HG02759 (cell line): ENCODE results near the gene CBLB.
"Not testable (repeated sequence)": the region's sequence is repeated elsewhere in the genome, so short reads cannot be mapped to it uniquely, and the experiment has no call there.

ENCODE experiments used
- ATAC-seq: cut with Tn5 transposase; IDR thresholded peaks from one replicate; pipeline ENCODE4 v1.9.1; 2021; ENCODE audit warnings: mild to moderate bottlenecking, moderate library complexity; ENCODE audit not compliant: unreplicated experiment

CBLB gene

DNA sequence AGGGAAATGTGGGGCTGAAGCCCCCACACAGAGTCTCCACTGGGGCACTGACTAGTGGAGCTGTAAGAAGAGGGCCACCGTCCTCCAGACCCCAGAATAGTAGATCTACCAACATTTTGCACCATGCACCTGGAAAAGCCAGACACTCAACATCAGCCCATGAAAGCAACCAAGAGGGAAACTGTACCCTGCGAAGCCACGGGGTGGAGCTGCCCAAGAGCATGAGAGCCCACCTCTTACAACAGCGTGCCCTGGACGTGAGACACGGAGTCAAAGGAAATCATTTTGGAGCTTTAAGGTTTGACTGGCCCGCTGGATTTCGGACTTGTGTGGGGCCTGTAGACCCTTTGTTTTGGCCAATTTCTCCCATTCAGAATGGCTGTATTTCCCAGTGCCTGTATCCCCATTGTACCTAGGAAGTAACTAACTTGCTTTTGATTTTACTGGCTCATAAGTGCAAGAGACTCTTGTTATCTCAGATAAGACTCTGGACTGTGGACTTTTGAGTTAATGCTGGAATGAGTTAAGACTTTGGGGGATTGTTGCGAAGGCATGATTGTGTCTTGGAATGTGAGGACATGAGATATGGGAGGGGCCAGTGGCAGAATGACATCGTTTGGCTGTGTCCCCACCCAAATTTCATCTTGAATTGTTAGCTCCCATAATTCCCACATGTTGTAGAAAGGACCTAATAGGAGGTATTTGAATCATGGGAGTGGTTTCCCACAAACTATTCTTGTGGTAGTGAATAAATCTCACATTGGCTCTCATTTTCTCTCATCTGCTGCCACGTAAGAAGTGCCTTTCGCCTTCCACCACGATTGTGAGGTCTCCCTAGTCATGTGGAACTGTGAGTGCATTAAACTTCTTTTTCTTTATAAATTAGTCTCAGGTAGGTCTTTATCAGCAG, 105.8 kb downstream of the CBLB start:
- no peak for ATAC-seq

DNA sequence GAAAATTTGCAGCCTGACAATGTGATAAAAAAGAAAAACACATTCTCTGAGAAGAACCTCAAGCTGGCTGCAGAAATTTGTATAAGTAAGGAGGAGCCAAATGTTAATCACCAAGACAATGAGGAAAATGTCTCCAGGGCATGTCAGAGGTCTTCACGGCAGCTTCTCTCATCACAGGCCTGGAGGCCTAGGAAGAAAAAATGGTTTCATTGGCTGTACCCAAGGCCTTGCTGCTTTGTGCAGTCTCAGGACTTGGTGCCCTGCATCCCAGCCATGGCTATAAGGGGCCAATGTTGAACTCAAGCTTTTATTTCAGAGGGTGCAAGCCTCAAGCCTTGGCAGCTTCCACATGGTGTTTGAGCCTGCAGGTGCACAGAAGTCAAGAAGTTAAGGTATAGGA, 106.6 kb downstream of the CBLB start:
- not testable (repeated sequence) for ATAC-seq

DNA sequence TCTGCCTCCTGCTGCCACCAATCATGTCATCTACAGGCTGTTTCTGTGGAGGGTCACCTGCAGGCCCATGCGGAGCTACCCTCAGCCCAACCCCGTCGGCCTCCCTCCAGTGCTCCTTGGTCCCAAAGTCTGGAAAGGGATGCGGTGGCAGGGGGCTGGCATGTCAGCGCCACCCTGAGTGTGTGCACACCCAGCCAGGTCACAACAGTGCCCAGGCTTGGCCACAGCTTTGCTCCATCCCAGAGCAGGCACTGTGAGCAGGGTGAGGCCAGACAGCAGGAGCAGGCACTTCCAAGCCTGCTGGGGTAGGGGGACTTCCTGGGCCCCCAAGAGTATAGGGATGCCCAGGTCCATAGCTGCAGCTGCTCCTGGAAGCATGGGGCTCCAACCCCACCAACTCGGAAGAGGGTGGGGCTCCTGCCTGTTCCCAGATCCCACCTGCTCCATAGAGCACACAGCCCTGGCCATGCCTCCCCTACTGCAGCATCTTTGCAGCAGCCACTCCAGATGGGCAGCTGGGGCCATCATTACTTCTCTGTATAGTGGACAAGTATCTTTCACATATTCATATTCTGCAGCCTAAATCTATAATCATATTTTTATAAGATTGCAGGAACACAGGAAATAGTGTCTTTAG, 109.3 kb downstream of the CBLB start:
- no peak for ATAC-seq

DNA sequence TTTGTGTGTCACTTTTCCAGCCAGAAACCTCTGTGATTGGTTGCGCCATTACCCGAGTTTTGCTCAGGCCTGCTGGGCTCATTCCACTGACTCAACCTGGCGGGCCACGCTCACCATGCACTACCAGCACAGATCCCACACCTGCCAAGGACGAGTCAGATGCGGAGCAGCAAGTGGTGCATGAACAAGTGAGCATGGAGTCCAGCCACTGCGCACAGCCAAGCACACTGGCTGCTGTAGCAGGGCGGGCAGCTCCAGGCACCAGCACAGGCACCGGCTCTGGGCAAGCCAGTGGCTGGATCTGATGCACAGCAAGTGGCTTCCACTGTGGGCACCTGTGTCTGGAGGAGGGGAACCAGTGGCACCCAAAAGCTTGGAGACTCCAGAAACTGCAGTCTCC, 110.4 kb downstream of the CBLB start:
- no peak for ATAC-seq

DNA sequence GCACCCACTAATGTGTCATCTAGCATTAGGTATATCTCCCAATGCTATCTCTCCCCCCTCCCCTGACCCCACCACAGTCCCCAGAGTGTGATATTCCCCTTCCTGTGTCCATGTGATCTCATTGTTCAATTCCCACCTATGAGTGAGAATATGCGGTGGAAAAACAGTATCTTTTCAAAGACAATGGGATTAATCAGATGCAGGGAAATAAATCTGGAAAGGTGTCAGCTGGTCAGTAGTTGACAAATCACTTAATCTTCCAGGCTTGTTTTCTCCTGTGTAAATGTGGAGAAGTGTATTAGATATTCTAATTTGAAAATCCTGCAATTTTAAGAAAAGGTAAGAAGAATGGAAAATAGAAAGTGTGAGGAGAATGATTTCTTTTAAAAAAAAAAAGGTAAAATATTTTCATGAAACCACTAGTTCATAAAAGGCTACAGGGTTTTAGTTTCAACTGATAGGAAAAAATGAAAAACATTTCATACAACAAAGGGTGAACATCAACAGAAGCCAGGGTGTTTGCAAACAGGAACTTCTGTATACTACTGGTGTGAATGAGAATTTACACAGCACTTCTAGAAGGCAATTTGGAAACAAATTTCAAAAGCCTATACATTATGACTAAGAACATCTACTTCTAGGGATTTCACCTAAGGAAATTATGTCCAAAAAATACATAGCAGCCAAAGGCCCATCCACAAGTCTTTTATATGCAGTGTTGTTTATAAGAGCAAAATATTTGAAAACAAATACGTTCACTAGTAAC, 113.5 kb downstream of the CBLB start:
- ATAC-seq = no peak

DNA sequence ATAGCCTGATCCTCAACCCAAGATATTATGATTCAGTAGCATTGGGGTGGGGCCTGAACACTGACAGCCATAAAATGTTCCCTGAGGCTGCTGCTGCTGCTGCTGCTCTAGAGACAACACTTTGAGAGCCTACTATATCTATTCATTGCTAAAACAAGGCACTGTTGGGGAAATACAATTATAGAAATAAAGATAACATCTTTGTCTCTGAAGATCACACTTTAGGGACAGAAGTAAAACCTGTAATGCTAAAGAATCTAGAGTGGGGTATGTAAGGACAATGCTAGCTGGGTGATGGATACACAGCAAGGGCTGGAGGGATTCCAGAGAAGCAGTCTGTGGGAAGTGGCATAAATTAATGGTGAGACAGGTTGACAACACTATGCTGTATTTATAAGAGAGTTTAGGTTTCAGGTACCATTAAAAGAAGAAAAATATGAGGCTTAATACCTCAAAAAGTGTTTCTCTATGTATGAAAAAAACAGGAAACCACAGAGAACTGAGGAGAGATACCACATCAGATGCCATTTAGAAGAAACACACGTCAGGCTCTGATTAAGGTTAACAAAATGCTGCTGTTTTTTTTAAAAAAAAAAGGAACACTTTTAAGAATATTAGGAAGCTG, 115.9 kb downstream of the CBLB start:
- ATAC-seq = peak; percentile 49

DNA sequence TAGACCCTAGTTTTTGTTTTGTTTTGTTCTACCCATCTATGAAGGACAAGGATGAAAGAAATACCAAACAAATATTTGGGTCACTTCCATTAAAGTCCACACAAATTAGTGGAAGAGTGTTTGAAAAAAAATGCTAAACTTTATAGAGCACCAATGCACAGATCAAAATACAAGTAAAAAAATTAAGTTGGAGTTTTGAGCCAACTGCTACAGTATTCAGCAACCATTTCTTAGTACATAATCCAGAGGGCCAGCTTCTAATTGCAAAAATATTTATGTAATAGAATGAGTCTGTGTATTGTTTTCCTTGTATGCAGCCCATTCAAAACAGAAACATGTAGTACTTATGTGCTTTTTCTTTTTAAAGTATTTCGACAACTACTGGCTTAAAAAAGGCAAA, 121.1 kb downstream of the CBLB start:
- no peak for ATAC-seq

DNA sequence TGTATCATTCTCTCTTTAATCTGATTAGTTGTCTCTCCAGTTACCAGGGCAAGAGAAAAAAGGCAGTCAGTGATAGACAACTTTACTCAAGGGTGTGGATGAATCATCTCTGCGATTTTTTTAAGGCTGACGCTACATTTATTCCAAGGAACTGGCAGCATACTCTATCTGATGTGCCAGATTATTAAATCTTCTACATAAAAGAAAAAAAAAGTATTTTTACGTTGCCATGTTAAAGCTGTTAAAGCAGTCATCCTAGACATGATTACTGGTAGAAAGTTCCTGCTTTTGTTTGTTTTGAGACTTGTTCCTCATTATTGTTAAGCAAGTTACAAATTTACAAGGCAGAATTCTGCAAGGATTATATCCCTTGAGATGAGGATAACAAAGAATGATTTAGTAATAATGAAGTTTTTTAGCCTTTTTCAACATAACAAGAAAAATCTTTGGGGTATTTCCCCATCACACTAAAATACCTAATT, 121.7 kb downstream of the CBLB start:
- ATAC-seq = peak; percentile 28

DNA sequence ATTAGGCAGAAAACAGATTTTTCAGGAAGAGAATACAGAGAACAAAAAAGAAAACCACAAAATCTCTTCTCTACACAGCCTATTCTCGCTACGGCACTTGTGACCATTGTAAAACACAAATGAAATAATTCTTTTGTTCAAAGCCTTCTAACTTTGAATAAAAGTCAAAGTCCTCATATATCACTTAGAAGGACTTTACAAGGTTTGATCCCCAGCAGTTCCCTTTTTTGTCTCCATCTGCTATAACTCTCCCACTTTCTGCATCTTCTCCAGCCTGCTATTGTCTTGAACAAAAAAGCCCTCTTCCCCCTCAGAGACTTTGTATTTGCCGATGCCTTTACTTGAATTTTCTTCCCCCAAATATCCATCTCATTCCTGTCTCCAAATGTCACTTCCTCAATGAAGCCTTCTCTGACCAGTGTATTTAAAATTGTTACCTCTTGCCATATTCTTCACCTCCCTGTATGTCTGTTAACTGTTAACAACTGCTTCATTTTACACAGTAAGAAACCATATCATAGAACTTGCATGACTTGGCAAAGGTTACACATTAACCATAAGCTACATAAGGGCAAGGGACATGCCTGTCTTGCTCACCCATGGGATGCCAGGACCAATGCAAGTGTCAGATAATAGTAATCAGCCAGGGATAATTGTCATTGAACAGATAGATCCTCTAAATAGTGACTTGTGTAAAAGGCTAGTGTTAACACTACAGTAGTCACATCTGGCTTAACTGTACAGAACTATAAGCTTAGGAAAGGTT, 122.4 kb downstream of the CBLB start:
- ATAC-seq = peak; percentile 92

DNA sequence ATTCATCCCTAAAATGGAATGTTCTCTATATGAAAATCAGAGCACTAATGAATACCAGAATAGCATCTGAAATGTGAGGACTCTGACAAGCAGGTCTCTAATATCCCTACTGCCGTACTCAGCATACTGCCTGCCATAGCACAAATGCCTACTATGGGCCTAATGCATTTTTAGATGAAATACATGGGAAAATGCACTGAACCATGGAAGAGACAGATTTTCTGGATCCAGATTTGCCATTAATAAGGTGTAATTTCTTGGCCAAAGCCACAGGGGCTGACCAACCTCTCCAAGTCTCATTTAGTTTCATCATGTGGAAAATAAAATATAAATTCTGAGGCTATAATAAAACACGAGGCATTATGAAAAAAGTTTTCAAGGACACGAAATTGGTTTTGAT, 123.8 kb downstream of the CBLB start:
- ATAC-seq = no peak

DNA sequence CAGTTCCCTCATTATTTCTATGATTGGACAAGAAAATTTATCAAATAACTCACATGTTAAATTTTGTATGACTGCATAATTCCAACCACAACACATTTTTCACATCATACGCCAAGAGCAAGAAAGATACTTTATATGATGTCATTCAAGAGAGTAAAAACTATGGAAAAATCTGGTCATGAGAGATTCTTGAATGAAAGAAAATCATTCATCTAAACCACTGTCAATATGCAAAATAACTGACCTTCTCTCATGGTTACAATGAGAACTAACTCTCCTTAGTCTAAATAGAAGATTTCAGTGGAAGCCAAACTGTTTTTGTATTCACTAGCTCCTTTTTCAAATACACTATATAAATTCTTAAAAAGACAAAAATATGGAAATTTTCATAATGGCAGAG, 124.6 kb downstream of the CBLB start:
- no peak for ATAC-seq

DNA sequence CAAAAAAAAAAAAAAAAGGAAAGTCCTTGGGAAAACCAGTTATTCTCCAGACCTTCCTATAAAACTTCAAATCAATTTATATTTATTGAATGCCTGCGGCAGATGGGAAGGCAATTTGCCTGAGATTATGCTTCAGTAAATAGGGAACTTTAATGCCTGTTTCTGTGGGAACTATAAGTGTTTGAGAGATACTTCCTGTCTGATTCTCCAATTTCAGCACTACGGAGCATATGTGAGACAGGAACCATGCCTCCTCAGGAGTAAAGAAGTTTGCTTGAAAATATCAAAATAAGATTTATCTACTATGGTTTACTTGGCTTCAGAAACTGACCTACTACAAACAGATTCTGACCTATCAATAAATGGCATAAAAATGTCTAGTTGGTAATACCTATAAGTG, 135.5 kb downstream of the CBLB start:
- no peak for ATAC-seq

DNA sequence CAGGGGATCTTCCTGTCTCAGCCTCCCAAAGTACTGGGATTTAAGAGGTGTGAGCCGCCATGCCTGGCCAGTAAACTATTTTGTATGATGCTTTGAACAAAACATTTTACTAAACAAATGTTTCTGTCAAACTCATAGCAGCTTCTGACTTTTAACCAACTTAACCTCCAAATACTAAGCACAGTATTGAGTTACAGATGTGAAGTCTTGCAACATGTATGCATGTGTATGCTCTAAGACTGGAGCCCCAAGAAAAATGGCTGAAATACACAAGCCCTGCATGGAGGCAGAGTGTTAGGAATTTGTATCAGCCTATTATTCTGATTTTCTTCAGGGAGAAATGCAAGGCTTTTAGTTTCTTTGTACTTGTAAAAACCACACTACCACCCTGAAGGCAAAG, 137.1 kb downstream of the CBLB start:
- no peak for ATAC-seq

DNA sequence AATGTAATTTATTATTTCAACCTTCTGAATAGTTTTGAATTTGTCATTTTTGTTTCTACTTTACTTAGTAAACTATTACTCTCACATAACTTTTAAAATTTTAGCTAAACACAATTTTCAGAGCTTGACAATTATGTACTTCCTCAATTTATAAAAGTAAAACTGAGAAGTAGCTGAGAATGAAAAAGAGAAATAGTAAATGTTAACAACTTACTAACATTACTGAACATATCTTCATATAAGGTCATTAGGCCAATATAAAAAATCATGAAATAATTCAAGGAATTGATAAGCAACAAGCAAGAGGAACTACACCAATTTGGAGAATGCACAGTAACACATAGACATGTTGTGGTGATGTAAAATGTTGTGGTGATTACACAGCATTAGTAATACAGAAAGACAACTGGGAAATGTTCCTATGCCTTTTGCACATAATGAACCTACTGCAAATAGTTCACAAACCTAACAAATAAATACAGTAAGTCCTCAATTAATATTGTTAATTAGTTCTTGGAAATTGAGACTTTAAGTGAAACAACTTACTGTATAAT, 137.9 kb downstream of the CBLB start:
- no peak for ATAC-seq

DNA sequence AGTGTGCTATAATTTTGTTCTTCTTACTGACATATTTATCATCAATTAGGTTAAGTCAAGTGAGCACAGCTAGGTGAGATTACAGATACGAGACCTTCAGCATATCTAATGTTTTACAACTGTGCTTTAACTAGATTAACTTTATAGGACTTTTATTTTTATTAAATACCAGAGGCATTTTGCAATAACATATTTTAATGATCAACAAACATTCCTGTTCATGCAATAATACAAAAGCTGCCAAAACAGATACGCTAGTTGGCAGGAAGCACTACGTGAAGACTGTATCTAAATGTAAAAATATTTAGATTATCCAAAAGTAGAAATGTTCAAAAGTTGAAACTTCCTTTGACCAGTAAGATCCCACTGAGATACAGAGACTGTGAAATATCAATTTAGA, 139.1 kb downstream of the CBLB start:
- no peak for ATAC-seq

DNA sequence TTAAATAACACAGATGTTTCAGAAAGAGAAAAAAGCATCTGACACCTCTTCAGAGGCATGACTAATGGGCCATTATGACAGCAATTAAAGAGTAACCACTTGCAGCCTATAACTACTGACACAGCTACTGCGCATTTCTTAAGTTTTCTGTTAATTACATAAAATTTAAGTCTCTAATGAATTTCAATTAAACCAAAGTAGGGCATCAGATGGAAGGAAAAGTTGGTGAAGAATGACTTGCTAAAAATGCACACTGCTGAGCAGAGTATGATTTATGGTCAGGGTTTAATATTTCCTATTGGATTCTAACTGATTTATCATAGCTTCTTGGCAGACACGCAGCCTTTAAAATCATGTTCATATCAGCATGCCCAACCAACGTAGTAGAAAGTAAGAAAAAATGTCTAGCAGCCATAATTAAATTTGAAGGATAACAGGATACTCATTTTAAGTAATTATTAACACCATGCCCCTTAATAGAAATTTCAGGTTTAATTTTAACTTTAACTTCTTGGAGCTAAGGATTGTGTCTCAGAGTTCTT, 140.0 kb downstream of the CBLB start:
- ATAC-seq = no peak

DNA sequence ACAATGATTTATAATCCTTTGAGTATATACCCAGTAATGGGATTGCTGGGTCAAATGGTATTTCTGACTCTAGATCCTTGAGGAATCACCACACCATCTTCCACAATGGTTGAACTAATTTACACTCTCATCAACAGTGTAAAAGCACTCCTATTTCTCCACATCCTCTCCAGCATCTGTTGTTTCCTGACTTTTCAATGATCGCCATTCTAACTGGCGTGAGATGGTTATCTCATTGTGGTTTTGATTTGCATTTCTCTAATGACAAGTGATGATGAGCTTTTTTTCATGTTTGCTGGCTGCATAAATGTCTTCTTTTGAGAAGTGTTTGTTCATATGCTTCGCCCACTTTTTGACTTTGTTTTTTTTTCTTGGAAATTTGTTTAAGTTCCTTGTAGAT, 141.8 kb downstream of the CBLB start:
- ATAC-seq = not testable (repeated sequence)

DNA sequence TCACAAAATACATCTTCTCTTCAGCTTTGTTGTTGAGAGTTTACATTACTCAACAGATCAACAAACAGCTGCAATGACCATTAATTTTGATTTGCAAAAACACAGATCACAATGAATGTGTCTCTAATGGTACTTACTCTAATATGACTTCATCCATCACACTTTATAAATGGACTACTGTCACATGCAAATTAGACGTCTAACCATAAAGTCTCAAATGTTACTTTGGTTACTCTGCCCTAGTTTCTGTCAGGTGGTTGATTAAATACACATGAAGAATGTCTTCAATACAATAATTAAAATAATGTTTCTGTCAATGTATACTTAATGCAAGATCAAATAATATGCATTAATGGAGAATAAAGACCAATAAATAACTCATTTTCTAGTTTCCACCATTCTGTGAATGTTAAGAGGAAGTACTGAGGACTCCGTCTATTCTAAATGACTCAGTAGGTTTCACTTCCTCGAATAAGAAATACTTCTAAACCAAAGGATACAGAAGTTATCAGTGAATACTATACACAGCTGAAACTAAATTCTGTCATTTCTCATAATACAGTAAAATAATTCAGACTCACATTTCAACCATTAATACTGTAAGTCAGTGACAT, 145.8 kb downstream of the CBLB start:
- ATAC-seq = peak; percentile 100

DNA sequence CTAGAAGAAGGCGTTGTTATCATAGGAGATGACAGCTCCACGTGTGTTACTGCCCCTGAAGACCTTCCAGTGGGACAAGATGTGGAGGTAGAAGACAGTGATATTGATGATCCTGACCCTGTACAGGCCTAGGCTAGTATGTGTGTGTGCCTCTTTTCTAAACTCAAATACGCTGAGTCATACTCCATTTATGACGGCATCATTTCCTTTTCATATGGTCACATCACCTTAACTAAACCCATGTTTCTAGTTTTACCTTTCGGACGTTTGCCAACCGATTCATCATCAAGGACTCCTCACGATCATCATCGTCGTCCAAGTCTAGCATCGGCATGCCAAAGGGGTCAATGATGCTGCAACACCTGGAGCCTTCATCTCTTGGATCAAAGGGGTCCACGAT, 149.0 kb downstream of the CBLB start:
- ATAC-seq = no peak
